ENCODE results near the gene MIOX. TPM values are rescaled to one million over a fixed set of nuclear protein-coding genes. Genes with fewer than 3 reads are reported as not detected.
A peak's percentile ranks its signal among the peaks of the same experiment; 100 is the strongest.

The MIOX gene
- total RNA-seq, 2 donors from 2014 or later: not detected

- peak within 1 kb of the TSS; percentile 74 for H3K4me3 ChIP-seq (ENCODE audit: low read length)
- DNase-seq: peak; percentile 91
These were observed 5.1 kb upstream of the MIOX start, which contains the start of gene ADM2 for GRCh38 chr22:50481440-50482106. Gene ADM2 (plus strand): TSS chr22:50481543. CDS start chr22:50481848, 305 bp downstream.

GRCh38 chr22:50482107-50483074, 4.3 kb upstream of the MIOX start:
- H3K4me1 Mint-ChIP-seq: peaks cover 11% of the 10 kb centered on the region
- peak; percentile 75 for DNase-seq
- Histone ChIP-seq H3K9ac (ENCODE audit: extremely low read depth, low read length, poor library complexity, severe bottlenecking) (peak overlapping the region; percentile 55), H3K36me3 (ENCODE audit: control insufficient read depth, insufficient read depth, low read length) (no peaks in the 10 kb centered on the region), H3K4me3 (ENCODE audit: low read length) (peak overlapping the region; percentile 74), H3K27me3 (ENCODE audit: control insufficient read depth, insufficient read depth, low read length, poor library complexity, severe bottlenecking) (peaks cover 20% of the 10 kb centered on the region), H3K4me1 (ENCODE audit: control insufficient read depth, insufficient read depth, low read length) (no peaks in the 10 kb centered on the region), H3K27ac (ENCODE audit: low read depth, low read length) (no peak overlapping the region), H3K9me3 (ENCODE audit: control insufficient read depth, low read length) (no peaks in the 10 kb centered on the region)
- no peak overlapping the region for H3K27ac Mint-ChIP-seq
- 86 to 95% methylated on average over 19 to 35 of the region's 35 CpGs for WGBS, 2 experiments (ENCODE audit: insufficient coverage in 1 of 2, insufficient read length in 1 of 2)
- H3K9me3 Mint-ChIP-seq: no peaks in the 10 kb centered on the region
- H3K4me3 Mint-ChIP-seq: peak overlapping the region; percentile 54
- H3K27me3 Mint-ChIP-seq (ENCODE audit: insufficient read depth): peaks cover 72% of the 10 kb centered on the region
- TF ChIP-seq CTCF (conservative IDR thresholded peaks at IDR 0.05): no peak
- no peaks in the 10 kb centered on the region for H3K36me3 Mint-ChIP-seq (ENCODE audit: low read depth)

More at GRCh38 chr22:50481440-50482106, 5.1 kb upstream of the MIOX start, which contains the start of gene ADM2:
- peaks cover 20% of the 10 kb centered on the region for H3K27me3 ChIP-seq (ENCODE audit: control insufficient read depth, insufficient read depth, low read length, poor library complexity, severe bottlenecking)
- no peaks in the 10 kb centered on the region for H3K9me3 Mint-ChIP-seq
- no peaks in the 10 kb centered on the region for H3K4me1 ChIP-seq (ENCODE audit: control insufficient read depth, insufficient read depth, low read length)
- H3K27ac ChIP-seq (ENCODE audit: low read depth, low read length): no peak within 1 kb of the TSS
- H3K27ac Mint-ChIP-seq: no peak within 1 kb of the TSS
- no peaks in the 10 kb centered on the region for H3K9me3 ChIP-seq (ENCODE audit: control insufficient read depth, low read length)
- H3K36me3 ChIP-seq (ENCODE audit: control insufficient read depth, insufficient read depth, low read length): no peaks in the 10 kb centered on the region
- WGBS, 2 experiments (ENCODE audit: insufficient coverage in 1 of 2, insufficient read length in 1 of 2): 5 to 6% methylated on average over 24 to 69 of the region's 70 CpGs
- peak within 1 kb of the TSS; percentile 54 for H3K4me3 Mint-ChIP-seq
- no peak for TF ChIP-seq CTCF (conservative IDR thresholded peaks at IDR 0.05)
- peaks cover 72% of the 10 kb centered on the region for H3K27me3 Mint-ChIP-seq (ENCODE audit: insufficient read depth)
- H3K9ac ChIP-seq (ENCODE audit: extremely low read depth, low read length, poor library complexity, severe bottlenecking): peak within 1 kb of the TSS; percentile 55
- H3K36me3 Mint-ChIP-seq (ENCODE audit: low read depth): no peaks in the 10 kb centered on the region
- H3K4me1 Mint-ChIP-seq: peaks cover 7% of the 10 kb centered on the region

GRCh38 chr22:50483106-50483505, 3.6 kb upstream of the MIOX start:
- Histone ChIP-seq H3K4me3 (ENCODE audit: low read length) (no peak overlapping the region), H3K36me3 (ENCODE audit: control insufficient read depth, insufficient read depth, low read length) (no peaks in the 10 kb centered on the region), H3K9me3 (ENCODE audit: control insufficient read depth, low read length) (no peaks in the 10 kb centered on the region), H3K9ac (ENCODE audit: extremely low read depth, low read length, poor library complexity, severe bottlenecking) (no peak overlapping the region), H3K27me3 (ENCODE audit: control insufficient read depth, insufficient read depth, low read length, poor library complexity, severe bottlenecking) (peaks cover 20% of the 10 kb centered on the region), H3K4me1 (ENCODE audit: control insufficient read depth, insufficient read depth, low read length) (no peaks in the 10 kb centered on the region), H3K27ac (ENCODE audit: low read depth, low read length) (no peak overlapping the region)
- no peak for DNase-seq
- Mint-ChIP-seq H3K27me3 (ENCODE audit: insufficient read depth) (peaks cover 69% of the 10 kb centered on the region), H3K36me3 (ENCODE audit: low read depth) (no peaks in the 10 kb centered on the region), H3K4me1 (peaks cover 11% of the 10 kb centered on the region), H3K9me3 (no peaks in the 10 kb centered on the region), H3K4me3 (no peak overlapping the region), H3K27ac (no peak overlapping the region)
- 85 to 91% methylated on average over 8 to 10 of the region's 10 CpGs for WGBS, 2 experiments (ENCODE audit: insufficient coverage in 1 of 2, insufficient read length in 1 of 2)
- TF ChIP-seq CTCF (conservative IDR thresholded peaks at IDR 0.05): no peak

All from endodermal cell (in vitro differentiated cells).